HUES6 (cell line): ENCODE measurements around the gene ANKMY1.

ENCODE experiments used
- H3K27ac ChIP-seq: 2 replicates; pipeline ENCODE4 v1.7.0; 2013; ENCODE audit warnings: low read depth, mild to moderate bottlenecking, low read length, inconsistent platforms
- H3K27me3 ChIP-seq: 2 replicates; pipeline ENCODE4 v1.6.1; 2013; ENCODE audit warnings: low read length; ENCODE audit not compliant: control insufficient read depth, insufficient read depth
- H3K36me3 ChIP-seq: 2 replicates; pipeline ENCODE4 v1.6.1; 2013; ENCODE audit warnings: low read length; ENCODE audit not compliant: control insufficient read depth, insufficient read depth
- H3K4me1 ChIP-seq: 2 replicates; pipeline ENCODE4 v1.6.1; 2013; ENCODE audit warnings: low read length; ENCODE audit not compliant: control insufficient read depth, insufficient read depth
- H3K4me3 ChIP-seq: 2 replicates; pipeline ENCODE4 v1.5.1; 2013; ENCODE audit warnings: low read depth, low read length
- H3K9ac ChIP-seq: one replicate; pipeline ENCODE4 v1.6.1; 2013; ENCODE audit warnings: mild to moderate bottlenecking, low read length
- H3K9me3 ChIP-seq: 2 replicates; pipeline ENCODE4 v1.6.1; 2013; ENCODE audit warnings: low read depth, low read length; ENCODE audit not compliant: control insufficient read depth, insufficient read depth

ANKMY1 gene

GRCh38 chr2:240585681-240586197, 28.0 kb upstream of the ANKMY1 start:
- Histone ChIP-seq H3K4me3 (peak overlapping the region; percentile 78), H3K27me3 (no peaks in the 10 kb centered on the region), H3K9ac (peak overlapping the region; percentile 77), H3K4me1 (peaks cover 26% of the 10 kb centered on the region), H3K36me3 (peaks cover 13% of the 10 kb centered on the region), H3K27ac (0 out of 2 replicates have a peak overlapping the region, but pooled peaks have one; percentile 85), H3K9me3 (no peaks in the 10 kb centered on the region)

- H3K27me3 ChIP-seq, result no peaks in the 10 kb centered on the region
- H3K36me3 ChIP-seq, result peaks cover 7% of the 10 kb centered on the region; the same call in 1 of the 2 replicates
- H3K9me3 ChIP-seq, result no peaks in the 10 kb centered on the region
- H3K27ac ChIP-seq, result no peak overlapping the region
- H3K4me1 ChIP-seq, result peaks cover 32% of the 10 kb centered on the region
- no peak overlapping the region for H3K9ac ChIP-seq
- peak overlapping the region; percentile 78 for H3K4me3 ChIP-seq
These were observed 27.3 kb upstream of the ANKMY1 start for GRCh38 chr2:240585101-240585500.

- Histone ChIP-seq H3K4me3 (peak overlapping the region; percentile 78), H3K4me1 (peaks cover 38% of the 10 kb centered on the region), H3K27me3 (no peaks in the 10 kb centered on the region), H3K9me3 (no peaks in the 10 kb centered on the region), H3K9ac (no peak overlapping the region), H3K36me3 (0 out of 2 replicates have a peak, but pooled peaks cover 2% of the 10 kb centered on the region), H3K27ac (no peak overlapping the region)
These were observed 26.8 kb upstream of the ANKMY1 start for GRCh38 chr2:240584486-240585031.

- no peak overlapping the region for H3K4me3 ChIP-seq
- H3K4me1 ChIP-seq, result peaks cover 39% of the 10 kb centered on the region
- H3K36me3 ChIP-seq, result no peaks in the 10 kb centered on the region
- no peaks in the 10 kb centered on the region for H3K27me3 ChIP-seq
- no peaks in the 10 kb centered on the region for H3K9me3 ChIP-seq
- H3K9ac ChIP-seq, result no peak overlapping the region
- H3K27ac ChIP-seq, result no peak overlapping the region
These were observed 26.0 kb upstream of the ANKMY1 start for GRCh38 chr2:240583774-240584173.

- Histone ChIP-seq H3K4me3 (no peak overlapping the region), H3K36me3 (peaks cover 2% of the 10 kb centered on the region; the same call in 1 of the 2 replicates), H3K9me3 (no peaks in the 10 kb centered on the region), H3K27ac (no peak overlapping the region), H3K27me3 (no peaks in the 10 kb centered on the region), H3K9ac (no peak overlapping the region), H3K4me1 (peaks cover 36% of the 10 kb centered on the region)
These were observed 25.0 kb upstream of the ANKMY1 start for GRCh38 chr2:240582781-240583180.

- Histone ChIP-seq H3K27ac (no peak overlapping the region), H3K36me3 (peaks cover 3% of the 10 kb centered on the region; the same call in 1 of the 2 replicates), H3K9ac (no peak overlapping the region), H3K4me3 (no peak overlapping the region; the same call in 1 of the 2 replicates), H3K27me3 (no peaks in the 10 kb centered on the region), H3K9me3 (no peaks in the 10 kb centered on the region), H3K4me1 (peaks cover 30% of the 10 kb centered on the region)
These were observed 24.0 kb upstream of the ANKMY1 start for GRCh38 chr2:240581811-240582210.

GRCh38 chr2:240579771-240580614, 22.2 kb upstream of the ANKMY1 start:
- H3K27ac ChIP-seq, result no peak overlapping the region
- no peaks in the 10 kb centered on the region for H3K9me3 ChIP-seq
- no peak overlapping the region for H3K9ac ChIP-seq
- H3K36me3 ChIP-seq, result peaks cover 5% of the 10 kb centered on the region; the same call in 1 of the 2 replicates
- no peak overlapping the region for H3K4me3 ChIP-seq
- H3K4me1 ChIP-seq, result peaks cover 26% of the 10 kb centered on the region
- no peaks in the 10 kb centered on the region for H3K27me3 ChIP-seq

- Histone ChIP-seq H3K9ac (no peak overlapping the region), H3K4me3 (no peak overlapping the region), H3K4me1 (peaks cover 21% of the 10 kb centered on the region; the same call in 1 of the 2 replicates), H3K27ac (no peak overlapping the region), H3K27me3 (no peaks in the 10 kb centered on the region), H3K9me3 (no peaks in the 10 kb centered on the region), H3K36me3 (peaks cover 5% of the 10 kb centered on the region; the same call in 1 of the 2 replicates)
These were observed 21.4 kb upstream of the ANKMY1 start for GRCh38 chr2:240579071-240579762.

- Histone ChIP-seq H3K27ac (no peak overlapping the region), H3K9ac (no peak overlapping the region), H3K4me3 (no peak overlapping the region), H3K9me3 (no peaks in the 10 kb centered on the region), H3K4me1 (peaks cover 21% of the 10 kb centered on the region; the same call in 1 of the 2 replicates), H3K27me3 (no peaks in the 10 kb centered on the region), H3K36me3 (peaks cover 5% of the 10 kb centered on the region; the same call in 1 of the 2 replicates)
These were observed 20.7 kb upstream of the ANKMY1 start for GRCh38 chr2:240578488-240578887.

- Histone ChIP-seq H3K4me1 (peaks cover 21% of the 10 kb centered on the region; the same call in 1 of the 2 replicates), H3K9ac (no peak overlapping the region), H3K27ac (no peak overlapping the region), H3K36me3 (peaks cover 5% of the 10 kb centered on the region; the same call in 1 of the 2 replicates), H3K27me3 (no peaks in the 10 kb centered on the region), H3K9me3 (no peaks in the 10 kb centered on the region), H3K4me3 (no peak overlapping the region)
These were observed 20.3 kb upstream of the ANKMY1 start for GRCh38 chr2:240578110-240578450.
